ENCODE measurements around the gene SLC25A25.

Gene SLC25A25

DNA sequence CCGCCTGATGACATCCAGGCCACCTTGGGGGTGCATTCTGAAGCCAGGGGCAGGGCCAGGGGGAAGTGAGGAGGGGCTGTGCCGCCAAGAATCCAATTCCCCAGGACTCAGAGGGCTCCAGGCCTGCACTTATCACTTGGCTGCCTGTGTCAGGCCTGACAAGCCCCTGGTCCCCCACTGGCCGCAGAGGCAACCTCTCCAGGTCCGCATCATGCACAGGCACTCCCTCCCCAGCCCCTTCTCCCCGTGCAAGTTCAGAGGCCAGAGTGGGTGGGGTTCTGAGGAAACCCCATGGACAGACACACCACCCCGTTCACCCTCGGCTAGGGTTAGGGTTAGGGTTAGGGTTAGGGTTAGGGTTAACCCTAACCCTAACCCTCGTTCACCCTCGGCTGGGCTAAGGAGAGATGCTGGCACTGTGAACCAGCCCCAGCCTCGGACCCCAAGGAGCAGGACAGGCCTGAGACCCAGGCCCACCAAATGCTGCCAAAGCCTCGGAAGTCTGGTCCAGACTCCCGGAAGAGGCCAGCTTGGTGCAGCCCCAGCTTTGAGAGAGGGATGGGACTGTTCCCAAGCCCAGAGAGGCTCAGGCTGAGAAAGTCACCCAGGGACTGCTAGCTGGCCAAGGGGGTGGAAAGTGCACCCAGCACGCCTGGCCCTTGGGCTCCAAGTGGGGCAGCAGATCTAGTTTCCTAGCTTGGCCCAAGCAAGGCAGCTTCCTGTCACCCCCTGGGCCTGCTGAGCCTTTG is 86.1 kb downstream of the SLC25A25 start:
- TF ChIP-seq EGR1 (IDR thresholded peaks at IDR 0.05) (no peak), REST (IDR thresholded peaks at IDR 0.05; ENCODE audit: low read depth) (no peak), ZBTB7A (IDR thresholded peaks at IDR 0.05; ENCODE audit: low read depth) (no peak), FOXM1 (IDR thresholded peaks at IDR 0.05; ENCODE audit: borderline replicate concordance, low read depth) (no peak), EP300 (IDR thresholded peaks at IDR 0.05; ENCODE audit: borderline replicate concordance) (no peak), MAX (IDR thresholded peaks at IDR 0.05) (no peak), CEBPB (IDR thresholded peaks at IDR 0.05) (no peak), NFIC (IDR thresholded peaks at IDR 0.05) (no peak), USF1 (IDR thresholded peaks at IDR 0.05) (no peak), TEAD4 (IDR thresholded peaks at IDR 0.05) (no peak), TCF12 (IDR thresholded peaks at IDR 0.05; ENCODE audit: low read depth) (no peak), CREB1 (IDR thresholded peaks at IDR 0.05; ENCODE audit: low read depth) (no peak), RAD21 (IDR thresholded peaks at IDR 0.05; ENCODE audit: low read depth) (no peak), TAF1 (IDR thresholded peaks at IDR 0.05; ENCODE audit: low read depth) (no peak), YY1 (IDR thresholded peaks at IDR 0.05; ENCODE audit: low read depth) (no peak)

DNA sequence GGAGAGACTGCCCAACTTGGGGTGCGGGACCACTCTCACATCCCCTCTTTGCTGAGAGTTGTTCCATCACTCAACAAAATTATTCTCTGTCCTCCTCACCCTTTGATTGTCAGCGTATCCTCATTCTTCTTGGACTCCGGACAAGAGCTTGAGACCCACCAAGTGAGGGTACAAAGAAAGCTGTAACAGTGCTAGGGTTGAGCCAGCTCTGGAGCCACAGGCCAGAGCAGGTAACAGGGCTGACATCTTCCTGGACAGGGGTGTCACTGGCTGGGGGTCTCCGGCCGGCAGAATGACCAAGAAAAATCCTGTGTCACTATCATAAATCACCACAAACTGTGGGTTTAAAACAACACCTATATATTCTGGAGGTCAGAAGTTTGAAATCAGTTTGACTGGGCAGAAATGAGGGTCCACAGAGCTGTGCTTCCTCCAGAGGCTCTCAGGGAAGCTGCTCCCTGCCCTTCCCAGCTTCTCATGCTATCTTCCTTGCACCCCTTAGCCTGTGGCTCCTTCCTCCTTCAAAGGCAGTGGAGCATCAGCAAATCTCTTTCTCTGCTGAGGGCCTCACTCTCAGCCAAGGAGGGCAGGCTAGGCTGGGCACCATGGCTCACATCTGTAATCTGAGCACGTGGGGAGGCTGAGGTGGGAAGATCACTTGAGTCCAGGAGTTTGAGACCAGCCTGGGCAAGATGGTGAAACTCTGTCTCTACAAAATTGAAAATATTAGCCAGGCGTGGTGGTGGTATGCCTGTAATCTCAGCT is 87.9 kb downstream of the SLC25A25 start:
- no peak for TF ChIP-seq CEBPB (IDR thresholded peaks at IDR 0.05)
- no peak for TF ChIP-seq FOXM1 (IDR thresholded peaks at IDR 0.05; ENCODE audit: borderline replicate concordance, low read depth)
- TF ChIP-seq REST (IDR thresholded peaks at IDR 0.05; ENCODE audit: low read depth): no peak
- no peak for TF ChIP-seq EGR1 (IDR thresholded peaks at IDR 0.05)
- TF ChIP-seq YY1 (IDR thresholded peaks at IDR 0.05; ENCODE audit: low read depth): no peak
- TF ChIP-seq TCF12 (IDR thresholded peaks at IDR 0.05; ENCODE audit: low read depth): no peak
- no peak for TF ChIP-seq NFIC (IDR thresholded peaks at IDR 0.05)
- no peak for TF ChIP-seq MAX (IDR thresholded peaks at IDR 0.05)
- TF ChIP-seq USF1 (IDR thresholded peaks at IDR 0.05): no peak
- TF ChIP-seq CREB1 (IDR thresholded peaks at IDR 0.05; ENCODE audit: low read depth): no peak
- no peak for TF ChIP-seq EP300 (IDR thresholded peaks at IDR 0.05; ENCODE audit: borderline replicate concordance)
- TF ChIP-seq TAF1 (IDR thresholded peaks at IDR 0.05; ENCODE audit: low read depth): no peak
- TF ChIP-seq RAD21 (IDR thresholded peaks at IDR 0.05; ENCODE audit: low read depth): no peak
- TF ChIP-seq TEAD4 (IDR thresholded peaks at IDR 0.05): no peak
- no peak for TF ChIP-seq ZBTB7A (IDR thresholded peaks at IDR 0.05; ENCODE audit: low read depth)
